NCI-H1105 (cell line): ENCODE results near the gene KLRC1.
"Not testable (repeated sequence)": the region's sequence is repeated elsewhere in the genome, so short reads cannot be mapped to it uniquely, and the experiment has no call there.

Source experiments
- DNase-seq: peaks from one replicate; lab custom pipeline; 2025; lab: John Stamatoyannopoulos, UW

KLRC1 gene

DNA sequence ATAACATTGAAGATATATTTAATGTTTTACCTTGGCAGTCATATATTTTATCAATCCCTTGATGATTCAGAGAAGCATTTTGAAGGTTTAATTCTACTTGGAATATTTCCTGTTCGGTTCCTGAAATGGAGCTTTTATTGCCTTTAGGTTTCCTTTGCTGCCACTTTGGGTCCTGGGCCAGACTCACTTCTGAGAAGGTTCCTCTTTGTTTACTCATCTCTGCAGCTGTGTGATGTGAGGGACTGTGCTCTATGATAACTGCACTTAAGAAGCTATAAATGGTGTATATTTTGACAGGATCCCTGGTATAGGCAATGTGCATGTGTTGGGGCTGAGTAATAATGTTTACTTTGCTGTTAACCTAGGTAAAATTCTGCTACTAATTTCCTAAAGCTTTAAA is 32.8 kb downstream of the KLRC1 start, which contains the start of gene KLRC3:
Gene KLRC3 (minus strand): TSS at position 262 of the 400 bp plus-strand sequence. CDS start 45 bp downstream, at position 217.
- not testable (repeated sequence) for DNase-seq

- peak; percentile 21 for DNase-seq
Observed at GRCh38 chr12:10409392-10409791, 43.8 kb downstream of the KLRC1 start, which contains the start of gene KLRC4. Gene KLRC4 (minus strand): TSS chr12:10409757. CDS start chr12:10409575, 182 bp downstream.

GRCh38 chr12:10408842-10409241 is 44.3 kb downstream of the KLRC1 start:
- no peak for DNase-seq

- no peak for DNase-seq
Observed at GRCh38 chr12:10406725-10407124, 46.5 kb downstream of the KLRC1 start.

- no peak for DNase-seq
Observed at GRCh38 chr12:10405294-10405693, 47.9 kb downstream of the KLRC1 start.

GRCh38 chr12:10404798-10405197 is 48.4 kb downstream of the KLRC1 start:
- DNase-seq, result no peak

- DNase-seq, result no peak
Observed at GRCh38 chr12:10400829-10401228, 52.3 kb downstream of the KLRC1 start.

- no peak for DNase-seq
Observed at GRCh38 chr12:10398168-10398567, 55.0 kb downstream of the KLRC1 start.

DNA sequence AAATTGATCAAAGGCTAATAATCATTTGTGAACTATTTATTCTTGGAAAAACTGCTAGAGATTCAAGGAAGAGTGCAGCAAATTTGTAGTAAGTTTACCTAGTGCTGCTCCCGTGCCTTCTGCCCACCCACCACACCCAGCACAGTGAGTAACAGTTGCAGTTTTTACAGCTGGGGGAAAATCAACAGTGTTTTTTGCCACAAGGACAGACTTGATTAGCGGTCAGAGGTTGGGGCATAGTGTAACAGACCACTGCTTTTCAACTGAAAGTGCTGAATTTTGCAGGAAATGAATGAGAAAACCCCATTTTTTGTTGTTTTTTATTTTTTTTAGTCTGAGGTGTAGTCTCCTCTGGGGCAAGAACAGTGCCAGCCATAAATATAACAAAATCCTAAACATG is 55.9 kb downstream of the KLRC1 start:
- no peak for DNase-seq

DNA sequence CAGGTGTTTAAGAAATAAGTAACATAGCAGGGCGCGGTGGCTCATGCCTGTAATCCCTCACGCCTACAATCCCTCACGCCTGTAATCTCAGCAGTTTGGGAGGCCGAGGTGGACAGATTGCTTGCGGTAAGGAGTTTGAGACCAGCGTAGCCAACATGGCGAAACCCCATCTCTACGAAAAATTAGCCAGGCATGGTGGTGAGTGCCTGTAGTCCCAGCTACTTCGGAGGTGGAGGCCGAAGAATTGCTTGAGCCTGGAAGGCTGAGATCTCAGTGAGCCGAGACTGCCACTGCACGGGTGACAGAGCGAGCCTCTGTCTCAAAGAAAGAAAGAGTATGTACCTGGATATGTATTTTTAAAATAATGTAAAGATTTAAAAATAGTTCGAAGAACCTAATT is 57.0 kb downstream of the KLRC1 start:
- DNase-seq, result not testable (repeated sequence)
